ENCODE data around the gene FILIP1. TPM values are rescaled to one million over a fixed set of nuclear protein-coding genes. Genes with fewer than 3 reads are reported as not detected.
"Not testable (repeated sequence)": the region's sequence is repeated elsewhere in the genome, so short reads cannot be mapped to it uniquely, and the experiment has no call there.

FILIP1 gene
- total RNA-seq, 1 donor from 2014 or later = 2.0 TPM

GRCh38 chr6:75415804-75416203, 77.8 kb downstream of the FILIP1 start:
- Histone ChIP-seq H3K4me2 (ENCODE audit: low read length) (no peak overlapping the region), H3K36me3 (ENCODE audit: insufficient read depth, low read length) (no peaks in the 10 kb centered on the region), H2AFZ (ENCODE audit: low read depth, low read length) (no peak overlapping the region), H3K9me3 (ENCODE audit: insufficient read depth, low read depth, low read length) (no peaks in the 10 kb centered on the region), H3K27ac (ENCODE audit: low read depth, low read length) (no peak overlapping the region), H3K9ac (ENCODE audit: low read length) (no peak overlapping the region), H3K79me2 (ENCODE audit: insufficient read depth, low read length) (no peaks in the 10 kb centered on the region), H3K4me3 (ENCODE audit: insufficient read depth, low read depth, low read length) (no peak overlapping the region), H3K27me3 (ENCODE audit: insufficient read depth, low read length) (no peaks in the 10 kb centered on the region), H3K4me1 (ENCODE audit: insufficient read depth, low read length) (no peaks in the 10 kb centered on the region), H4K20me1 (ENCODE audit: insufficient read depth, low read length) (no peaks in the 10 kb centered on the region)
- DNase-seq (ENCODE audit: low read depth) (no peak), FAIRE-seq (no peak)
- Mint-ChIP-seq H3K27me3 (ENCODE audit: low read depth, unreplicated experiment) (no peaks in the 10 kb centered on the region), H3K4me1 (ENCODE audit: low read depth, unreplicated experiment) (peaks cover 37% of the 10 kb centered on the region), H3K4me3 (ENCODE audit: unreplicated experiment) (no peak overlapping the region), H3K27ac (ENCODE audit: unreplicated experiment) (no peak overlapping the region), H3K36me3 (ENCODE audit: low read depth, unreplicated experiment) (no peaks in the 10 kb centered on the region), H3K9me3 (ENCODE audit: unreplicated experiment) (no peaks in the 10 kb centered on the region)
- TF ChIP-seq CTCF (IDR thresholded peaks at IDR 0.05; ENCODE audit: insufficient read depth, low read depth, low read length) = no peak
- no peak for TF ChIP-seq EZH2 (IDR thresholded peaks at IDR 0.05; ENCODE audit: insufficient read depth, low read length)

DNA sequence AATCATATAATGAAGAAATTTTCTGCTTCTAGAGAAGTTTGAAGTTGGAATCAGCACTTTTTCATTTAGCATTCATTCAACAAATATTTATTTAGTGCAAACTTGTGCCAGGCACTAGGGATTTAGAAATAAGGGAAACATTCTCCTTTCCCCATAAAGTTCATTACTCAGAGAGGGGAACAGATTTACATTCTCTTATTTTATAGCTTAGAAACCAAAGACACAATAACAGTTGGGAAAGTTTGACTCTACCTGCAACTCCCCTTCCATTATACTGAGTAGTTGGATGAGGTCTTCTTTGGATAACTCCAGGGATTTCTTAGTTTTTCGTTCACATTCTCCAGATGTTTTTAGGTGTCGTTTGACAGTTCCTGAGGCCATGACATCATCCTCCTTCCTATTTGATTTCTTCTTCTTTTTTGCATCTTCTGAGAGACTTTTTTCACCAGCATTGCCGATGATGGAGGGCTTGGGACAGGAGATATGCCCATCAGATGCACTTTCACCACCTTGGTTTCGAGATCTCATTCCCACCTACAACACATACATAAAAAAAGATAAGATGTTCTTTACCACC, 79.1 kb downstream of the FILIP1 start:
- TF ChIP-seq CTCF (IDR thresholded peaks at IDR 0.05; ENCODE audit: insufficient read depth, low read depth, low read length) (no peak), EZH2 (IDR thresholded peaks at IDR 0.05; ENCODE audit: insufficient read depth, low read length) (no peak)

DNA sequence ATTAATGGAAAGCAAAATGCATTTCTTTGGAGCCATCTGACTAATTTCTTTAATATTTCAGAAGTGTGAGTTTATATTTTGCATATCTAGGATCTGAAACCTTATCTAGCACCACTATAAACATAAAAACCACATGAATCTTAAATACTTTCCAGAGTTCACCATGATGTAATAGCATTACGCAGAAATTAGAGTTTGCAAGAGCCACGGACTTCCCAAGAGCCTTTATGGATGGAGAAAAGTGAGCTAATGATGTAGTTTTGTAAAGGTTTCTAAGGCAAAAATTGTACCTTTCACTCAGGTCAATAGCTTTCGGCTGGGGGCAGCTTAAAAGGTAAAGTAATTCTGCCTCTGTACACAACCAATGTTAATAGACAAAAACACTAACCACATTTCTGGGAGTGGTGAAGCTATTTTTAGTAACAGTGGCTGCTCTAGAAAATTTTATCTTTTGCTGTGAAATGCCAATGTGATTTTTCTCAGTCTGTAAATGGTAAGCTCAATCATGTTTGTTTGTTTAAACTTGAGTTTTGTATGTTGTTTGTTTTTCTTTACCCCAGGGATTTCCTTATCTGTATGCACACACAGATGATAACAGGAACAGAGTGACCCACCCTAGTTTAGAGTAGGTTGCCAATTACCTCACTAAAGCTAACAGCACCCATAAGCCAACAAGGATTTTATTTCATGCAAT, 80.5 kb downstream of the FILIP1 start:
- Histone ChIP-seq H3K4me2 (ENCODE audit: low read length) (peak overlapping the region; percentile 24), H2AFZ (ENCODE audit: low read depth, low read length) (no peak overlapping the region), H3K9ac (ENCODE audit: low read length) (no peak overlapping the region), H3K27ac (ENCODE audit: low read depth, low read length) (no peak overlapping the region), H3K79me2 (ENCODE audit: insufficient read depth, low read length) (no peaks in the 10 kb centered on the region), H3K27me3 (ENCODE audit: insufficient read depth, low read length) (no peaks in the 10 kb centered on the region), H3K9me3 (ENCODE audit: insufficient read depth, low read depth, low read length) (no peaks in the 10 kb centered on the region), H3K4me3 (ENCODE audit: insufficient read depth, low read depth, low read length) (no peak overlapping the region), H3K36me3 (ENCODE audit: insufficient read depth, low read length) (no peaks in the 10 kb centered on the region), H3K4me1 (ENCODE audit: insufficient read depth, low read length) (peaks cover 7% of the 10 kb centered on the region), H4K20me1 (ENCODE audit: insufficient read depth, low read length) (no peaks in the 10 kb centered on the region)
- H3K4me3 Mint-ChIP-seq (ENCODE audit: unreplicated experiment) = no peak overlapping the region
- peak; percentile 92 for DNase-seq (ENCODE audit: low read depth)
- peaks cover 4% of the 10 kb centered on the region for H3K9me3 Mint-ChIP-seq (ENCODE audit: unreplicated experiment)
- H3K4me1 Mint-ChIP-seq (ENCODE audit: low read depth, unreplicated experiment) = peaks cover 33% of the 10 kb centered on the region
- H3K27ac Mint-ChIP-seq (ENCODE audit: unreplicated experiment) = peak overlapping the region; percentile 54
- TF ChIP-seq CTCF (IDR thresholded peaks at IDR 0.05; ENCODE audit: insufficient read depth, low read depth, low read length) = no peak
- TF ChIP-seq EZH2 (IDR thresholded peaks at IDR 0.05; ENCODE audit: insufficient read depth, low read length) = no peak
- no peaks in the 10 kb centered on the region for H3K27me3 Mint-ChIP-seq (ENCODE audit: low read depth, unreplicated experiment)
- no peaks in the 10 kb centered on the region for H3K36me3 Mint-ChIP-seq (ENCODE audit: low read depth, unreplicated experiment)
- no peak for FAIRE-seq

More for the DNA sequence above, 79.1 kb downstream of the FILIP1 start:
- Mint-ChIP-seq H3K27me3 (ENCODE audit: low read depth, unreplicated experiment) (no peaks in the 10 kb centered on the region), H3K4me3 (ENCODE audit: unreplicated experiment) (no peak overlapping the region), H3K4me1 (ENCODE audit: low read depth, unreplicated experiment) (peaks cover 43% of the 10 kb centered on the region), H3K36me3 (ENCODE audit: low read depth, unreplicated experiment) (no peaks in the 10 kb centered on the region), H3K9me3 (ENCODE audit: unreplicated experiment) (peaks cover 4% of the 10 kb centered on the region), H3K27ac (ENCODE audit: unreplicated experiment) (peak overlapping the region; percentile 30)
- H3K36me3 ChIP-seq (ENCODE audit: insufficient read depth, low read length) = no peaks in the 10 kb centered on the region
- peaks cover 6% of the 10 kb centered on the region for H3K4me1 ChIP-seq (ENCODE audit: insufficient read depth, low read length)
- no peak overlapping the region for H3K4me3 ChIP-seq (ENCODE audit: insufficient read depth, low read depth, low read length)
- no peak for FAIRE-seq
- no peak overlapping the region for H3K9ac ChIP-seq (ENCODE audit: low read length)
- no peaks in the 10 kb centered on the region for H3K27me3 ChIP-seq (ENCODE audit: insufficient read depth, low read length)
- H3K27ac ChIP-seq (ENCODE audit: low read depth, low read length) = no peak overlapping the region
- no peaks in the 10 kb centered on the region for H3K79me2 ChIP-seq (ENCODE audit: insufficient read depth, low read length)
- DNase-seq (ENCODE audit: low read depth) = no peak
- H2AFZ ChIP-seq (ENCODE audit: low read depth, low read length) = no peak overlapping the region
- H3K4me2 ChIP-seq (ENCODE audit: low read length) = no peak overlapping the region
- no peaks in the 10 kb centered on the region for H3K9me3 ChIP-seq (ENCODE audit: insufficient read depth, low read depth, low read length)
- no peaks in the 10 kb centered on the region for H4K20me1 ChIP-seq (ENCODE audit: insufficient read depth, low read length)

DNA sequence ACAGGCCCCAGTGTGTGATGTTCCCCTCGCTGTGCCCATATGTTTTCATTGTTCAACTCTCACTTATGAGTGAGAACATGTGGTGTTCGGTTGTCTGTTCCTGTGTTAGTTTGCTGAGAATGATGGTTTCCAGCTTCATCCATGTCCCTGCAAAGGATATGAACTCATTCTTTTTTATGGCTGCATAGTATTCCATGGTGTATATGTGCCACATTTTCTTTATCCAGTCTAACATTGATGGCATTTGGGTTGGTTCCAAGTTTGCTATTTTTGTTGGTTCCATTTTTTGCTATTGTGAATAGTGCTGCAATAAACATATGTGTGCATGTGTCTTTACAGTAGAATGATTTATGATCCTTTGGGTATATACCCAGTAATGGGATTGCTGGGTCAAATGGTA, 83.0 kb downstream of the FILIP1 start:
- H4K20me1 ChIP-seq (ENCODE audit: insufficient read depth, low read length); H2AFZ ChIP-seq (ENCODE audit: low read depth, low read length); H3K9me3 Mint-ChIP-seq (ENCODE audit: unreplicated experiment); FAIRE-seq; H3K27me3 Mint-ChIP-seq (ENCODE audit: low read depth, unreplicated experiment); H3K27ac ChIP-seq (ENCODE audit: low read depth, low read length); H3K4me3 ChIP-seq (ENCODE audit: insufficient read depth, low read depth, low read length); H3K36me3 ChIP-seq (ENCODE audit: insufficient read depth, low read length); H3K4me2 ChIP-seq (ENCODE audit: low read length); H3K9me3 ChIP-seq (ENCODE audit: insufficient read depth, low read depth, low read length); H3K36me3 Mint-ChIP-seq (ENCODE audit: low read depth, unreplicated experiment); H3K27me3 ChIP-seq (ENCODE audit: insufficient read depth, low read length); DNase-seq (ENCODE audit: low read depth); H3K79me2 ChIP-seq (ENCODE audit: insufficient read depth, low read length); H3K9ac ChIP-seq (ENCODE audit: low read length); H3K4me3 Mint-ChIP-seq (ENCODE audit: unreplicated experiment); H3K27ac Mint-ChIP-seq (ENCODE audit: unreplicated experiment); H3K4me1 ChIP-seq (ENCODE audit: insufficient read depth, low read length): not testable (repeated sequence)
- H3K4me1 Mint-ChIP-seq (ENCODE audit: low read depth, unreplicated experiment) = peaks cover 32% of the 10 kb centered on the region
